OCI-LY7 (cell line): ENCODE results near the gene RAD51B.

Source experiments
- CTCF ChIP-seq: fragments of 200-600 bp; sonication (generic); conservative IDR thresholded peaks from 2 replicates; pipeline ENCODE4 v1.5.1; 2014; ENCODE audit warnings: mild to moderate bottlenecking, antibody characterized with exemption, low read length, moderate library complexity, mixed read lengths
- EZH2phosphoT487 ChIP-seq: fragments of 200-600 bp; sonication (generic); IDR thresholded peaks from 2 replicates; pipeline ENCODE4 v1.6.1; 2018; ENCODE audit warnings: low read depth, borderline replicate concordance, mild to moderate bottlenecking, mixed run types, antibody characterized with exemption, low read length, moderate library complexity, mixed read lengths

GRCh38 chr14:68124050-68124449, 304.5 kb downstream of the RAD51B start:
- no peak for TF ChIP-seq CTCF
- no peak for TF ChIP-seq EZH2phosphoT487
